Karpas-422 (cell line): ENCODE data around the gene RIPPLY2. TPM values are rescaled to one million over a fixed set of nuclear protein-coding genes. Genes with fewer than 3 reads are reported as not detected.

ENCODE experiments used
- DNase-seq: peaks from one replicate; pipeline ENCODE4 v3.0.0-alpha.2; 2015
- H2AFZ ChIP-seq: fragments of 200-600 bp; sonication (generic); 2 replicates; pipeline ENCODE4 v1.6.1; 2014; ENCODE audit warnings: antibody characterized with exemption, low read length, mixed read lengths
- H3K27ac ChIP-seq: fragments of 200-600 bp; sonication (generic); 2 replicates; pipeline ENCODE4 v1.5.1; 2014; ENCODE audit warnings: mild to moderate bottlenecking, low read length, moderate library complexity
- H3K27me3 ChIP-seq: fragments of 200-600 bp; sonication (generic); 2 replicates; pipeline ENCODE4 v1.6.1; 2014; ENCODE audit warnings: low read length, mixed read lengths
- H3K36me3 ChIP-seq: fragments of 200-600 bp; sonication (generic); 2 replicates; pipeline ENCODE4 v1.6.1; 2014; ENCODE audit warnings: low read length, mixed read lengths; ENCODE audit not compliant: insufficient read depth
- H3K4me1 ChIP-seq: fragments of 200-600 bp; sonication (generic); 2 replicates; pipeline ENCODE4 v1.6.1; 2014; ENCODE audit warnings: mild to moderate bottlenecking, low read length, mixed read lengths
- H3K4me2 ChIP-seq: fragments of 200-600 bp; sonication (generic); 2 replicates; pipeline ENCODE4 v1.6.1; 2014; ENCODE audit warnings: low read length, low read depth, mild to moderate bottlenecking; ENCODE audit not compliant: poor library complexity, severe bottlenecking
- H3K4me3 ChIP-seq: fragments of 200-600 bp; sonication (generic); 2 replicates; pipeline ENCODE4 v1.5.1; 2014; ENCODE audit warnings: mild to moderate bottlenecking, antibody characterized with exemption, low read length, mixed read lengths
- H3K79me2 ChIP-seq: fragments of 200-600 bp; sonication (generic); 2 replicates; pipeline ENCODE4 v1.6.1; 2014; ENCODE audit warnings: mild to moderate bottlenecking, low read length, mixed read lengths
- H3K9ac ChIP-seq: fragments of 200-600 bp; sonication (generic); 2 replicates; pipeline ENCODE4 v1.6.0; 2014; ENCODE audit warnings: low read length
- H3K9me2 ChIP-seq: fragments of 200-600 bp; sonication (generic), shearing (Covaris generic); replicated peaks from 2 replicates; pipeline ENCODE4 v1.6.0; 2014; ENCODE audit warnings: mild to moderate bottlenecking, low read length, moderate library complexity; ENCODE audit not compliant: insufficient read depth
- H3K9me3 ChIP-seq: fragments of 300-700, 200-600 bp; sonication (generic); 2 replicates; pipeline ENCODE4 v1.6.1; 2014; ENCODE audit warnings: low read length, mixed read lengths
- H4K20me1 ChIP-seq: fragments of 200-600 bp; sonication (generic); 2 replicates; pipeline ENCODE4 v1.6.1; 2014; ENCODE audit warnings: mild to moderate bottlenecking, antibody characterized with exemption, low read length, low read depth; ENCODE audit not compliant: insufficient read depth
- total RNA-seq: library from RNA; depleted of rRNA; stranded (reverse); fragments of >200 nt; shearing (Covaris generic); gene quantifications from 2 replicates; pipeline ENCODE4 v1.2.3, GENCODE V29; 2014; ENCODE audit warnings: low replicate concordance

The RIPPLY2 gene
- total RNA-seq, 1 experiment from 2014 or later: not detected

DNA sequence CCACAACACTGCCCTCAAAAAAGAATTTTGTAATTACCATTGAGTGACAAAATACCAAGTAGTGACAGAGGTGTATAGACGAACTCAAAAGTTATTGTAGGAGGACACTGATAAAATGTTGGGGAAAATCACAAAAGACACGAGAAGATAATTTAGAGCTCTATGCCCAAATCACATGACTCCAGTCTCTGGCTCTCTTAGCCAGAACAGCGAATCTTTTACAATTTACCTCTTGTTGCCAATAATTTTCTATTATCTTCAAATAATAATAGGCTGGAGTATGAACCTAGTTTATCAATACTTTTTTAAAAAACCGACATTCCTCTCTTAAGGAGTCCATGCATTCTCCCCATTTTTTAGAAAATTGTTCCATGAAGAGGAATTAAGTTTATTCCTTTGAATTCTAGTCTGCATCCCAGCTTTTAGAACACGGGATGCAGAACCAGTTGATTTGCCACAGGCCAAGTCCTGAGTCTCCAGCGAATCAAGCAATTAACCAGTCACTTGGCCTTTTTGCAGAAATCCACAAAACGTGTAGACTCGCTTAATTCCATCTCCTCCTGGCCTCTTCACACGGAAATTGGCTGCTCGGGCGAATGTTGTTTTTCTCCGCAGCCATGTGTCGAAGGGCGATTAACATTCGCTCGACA, 507 bp upstream of the RIPPLY2 start:
- no peak for DNase-seq
- H4K20me1 ChIP-seq: no peaks in the 10 kb centered on the region
- H3K4me2 ChIP-seq: no peak overlapping the region
- H3K9ac ChIP-seq: no peak overlapping the region
- no peak overlapping the region for H2AFZ ChIP-seq
- H3K4me1 ChIP-seq: no peaks in the 10 kb centered on the region
- no peaks in the 10 kb centered on the region for H3K36me3 ChIP-seq
- H3K79me2 ChIP-seq: no peaks in the 10 kb centered on the region
- H3K27me3 ChIP-seq: no peaks in the 10 kb centered on the region
- H3K9me3 ChIP-seq: no peaks in the 10 kb centered on the region
- H3K27ac ChIP-seq: no peak overlapping the region
- H3K4me3 ChIP-seq: no peak overlapping the region
- H3K9me2 ChIP-seq: no peaks in the 10 kb centered on the region

DNA sequence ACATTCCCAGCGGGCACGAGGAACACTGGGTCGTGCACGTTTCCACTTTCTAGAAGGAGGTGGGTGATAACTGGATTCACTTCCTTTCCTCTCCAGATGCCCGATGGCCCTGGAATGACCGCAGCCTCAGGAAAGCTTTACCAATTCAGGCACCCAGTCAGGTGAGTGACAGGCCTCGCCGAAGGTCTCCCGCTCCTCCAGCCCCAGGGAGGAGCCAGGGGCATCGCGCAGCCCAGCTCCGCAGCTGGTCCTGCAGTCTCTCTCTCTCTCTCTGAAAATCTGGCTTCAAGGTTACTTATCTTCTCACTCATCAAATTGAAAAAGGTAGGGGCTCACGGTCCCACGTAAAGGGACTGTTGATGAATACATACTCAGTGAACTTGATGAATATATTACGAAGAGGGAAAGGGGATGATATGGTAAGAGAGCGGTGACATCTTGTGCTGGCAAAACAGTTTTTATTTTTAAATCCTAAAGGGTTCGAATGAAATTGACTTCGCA, 891 bp downstream of the RIPPLY2 start:
- no peaks in the 10 kb centered on the region for H3K27me3 ChIP-seq

DNA sequence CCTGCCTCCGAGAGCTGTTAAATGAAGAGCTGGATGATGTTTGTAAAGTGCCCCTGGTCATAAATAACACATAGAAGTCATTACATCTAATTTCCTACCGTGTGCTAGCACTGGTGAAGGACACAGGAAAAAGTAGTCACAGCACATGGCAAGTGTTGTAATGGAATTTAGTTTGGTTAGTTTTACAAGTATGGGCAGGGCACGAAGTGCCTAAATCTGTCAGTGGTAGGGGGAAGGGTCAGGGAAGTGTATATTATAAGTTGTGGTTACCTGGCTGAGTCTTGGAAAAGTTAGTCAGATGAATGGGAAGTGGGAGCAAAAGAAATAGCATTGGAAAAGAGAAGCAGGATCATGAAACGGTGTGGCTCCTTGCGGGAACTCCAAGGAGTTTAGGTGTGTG, 1.6 kb downstream of the RIPPLY2 start:
- Histone ChIP-seq H4K20me1 (peaks cover under 1% of the 10 kb centered on the region; the same call in 1 of the 2 replicates), H3K4me1 (peaks cover 14% of the 10 kb centered on the region), H3K27me3 (no peaks in the 10 kb centered on the region), H3K4me2 (no peak overlapping the region), H3K36me3 (no peaks in the 10 kb centered on the region), H2AFZ (no peak overlapping the region), H3K9me3 (no peaks in the 10 kb centered on the region), H3K79me2 (peaks cover 3% of the 10 kb centered on the region), H3K27ac (no peak overlapping the region), H3K9ac (no peak overlapping the region), H3K4me3 (no peak overlapping the region), H3K9me2 (no peaks in the 10 kb centered on the region)
- no peak for DNase-seq

More for the DNA sequence above, 891 bp downstream of the RIPPLY2 start:
- Histone ChIP-seq H3K36me3 (no peaks in the 10 kb centered on the region), H3K9ac (no peak overlapping the region), H3K9me3 (no peaks in the 10 kb centered on the region), H4K20me1 (no peaks in the 10 kb centered on the region), H3K27ac (no peak overlapping the region), H3K4me3 (no peak overlapping the region), H3K4me1 (peaks cover 12% of the 10 kb centered on the region), H3K79me2 (no peaks in the 10 kb centered on the region), H3K9me2 (no peaks in the 10 kb centered on the region), H2AFZ (no peak overlapping the region), H3K4me2 (no peak overlapping the region)
- no peak for DNase-seq

DNA sequence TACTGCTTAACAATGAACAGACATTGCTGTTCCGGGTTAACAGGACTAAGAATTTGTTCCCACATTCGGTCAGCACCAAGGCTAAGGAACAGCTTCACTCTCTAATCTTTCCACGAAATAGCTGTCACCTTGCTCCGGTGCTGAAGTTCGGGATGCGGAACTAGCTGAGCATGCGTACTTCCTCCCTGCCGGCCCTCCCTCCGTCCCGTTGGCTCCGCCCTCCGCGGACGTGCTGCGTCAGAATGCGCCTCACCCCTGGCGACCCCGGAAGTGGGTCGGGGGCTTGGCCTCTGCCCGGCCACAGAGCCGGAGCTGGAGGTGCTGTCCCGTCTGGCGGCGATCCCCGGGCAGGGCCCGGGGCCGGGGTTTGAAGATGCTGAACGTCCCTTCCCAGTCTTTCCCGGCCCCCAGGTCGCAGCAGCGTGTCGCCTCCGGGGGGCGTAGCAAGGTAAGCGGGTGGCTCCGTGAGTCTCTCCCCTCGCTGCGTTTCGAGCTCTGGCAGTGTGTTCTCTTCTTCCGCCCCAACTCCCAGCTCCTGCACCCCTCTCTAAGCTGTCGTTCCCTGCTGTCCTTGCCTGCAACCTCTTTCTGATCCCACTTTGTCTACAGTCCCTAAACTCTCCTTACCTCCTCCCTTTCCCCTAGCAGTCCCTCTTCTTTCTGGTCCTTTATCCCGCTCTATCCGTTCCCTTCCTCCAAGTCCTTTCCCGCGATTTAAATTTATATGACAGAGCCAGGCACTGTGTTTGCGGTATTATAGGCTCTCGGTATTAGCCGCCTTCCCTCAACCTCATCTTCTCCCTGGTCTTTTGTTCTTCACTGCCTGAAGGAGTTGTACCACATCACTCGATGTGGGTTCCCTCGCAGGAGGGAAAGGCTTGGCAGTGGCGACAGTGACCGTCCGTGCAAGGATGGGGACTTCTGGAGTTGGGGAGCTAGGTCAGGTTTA, 6.5 kb downstream of the RIPPLY2 start, which contains the start of gene CYB5R4:
TSS of gene CYB5R4 (plus strand) at position 280 of the 949 bp plus-strand sequence. CDS start at position 374, 94 bp downstream.
- Histone ChIP-seq H3K4me1 (peaks cover 36% of the 10 kb centered on the region), H4K20me1 (peaks cover 10% of the 10 kb centered on the region; the same call in 1 of the 2 replicates), H3K27ac (peak within 1 kb of the TSS; percentile 50), H3K4me2 (peak within 1 kb of the TSS; percentile 83), H3K4me3 (peak within 1 kb of the TSS; percentile 98), H3K9me3 (no peaks in the 10 kb centered on the region), H2AFZ (peak within 1 kb of the TSS; percentile 69), H3K9me2 (no peaks in the 10 kb centered on the region), H3K79me2 (peaks cover 52% of the 10 kb centered on the region), H3K36me3 (peaks cover 11% of the 10 kb centered on the region), H3K9ac (peak within 1 kb of the TSS; percentile 95), H3K27me3 (no peaks in the 10 kb centered on the region)
- DNase-seq: peak; percentile 98

DNA sequence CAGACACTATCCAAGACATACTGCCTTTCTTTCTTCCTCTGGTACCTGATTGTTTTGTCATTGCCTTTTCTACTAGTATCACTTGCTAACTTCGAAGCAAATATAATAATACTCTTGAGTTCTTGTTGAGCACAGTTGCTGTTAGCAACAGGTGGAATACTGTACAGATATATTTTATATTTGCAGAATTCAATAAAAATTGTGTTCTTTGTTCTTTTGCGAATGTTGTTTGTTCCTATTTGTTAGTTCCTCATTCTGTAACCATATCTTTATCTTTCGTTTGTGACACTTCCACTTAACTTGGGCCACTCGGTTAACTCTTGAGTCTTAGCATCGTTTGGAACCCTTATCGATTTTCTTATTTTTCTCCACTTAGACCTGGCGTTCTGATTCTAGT, 7.2 kb downstream of the RIPPLY2 start:
- Histone ChIP-seq H3K27me3 (no peaks in the 10 kb centered on the region), H3K9ac (peak overlapping the region; percentile 95), H3K4me2 (peak overlapping the region; percentile 83), H2AFZ (no peak overlapping the region), H3K27ac (peak overlapping the region; percentile 50), H3K9me2 (no peaks in the 10 kb centered on the region), H3K36me3 (peaks cover 18% of the 10 kb centered on the region), H3K4me1 (peaks cover 36% of the 10 kb centered on the region), H3K9me3 (no peaks in the 10 kb centered on the region), H3K79me2 (peaks cover 59% of the 10 kb centered on the region), H3K4me3 (peak overlapping the region; percentile 98), H4K20me1 (peaks cover 10% of the 10 kb centered on the region; the same call in 1 of the 2 replicates)
- peak; percentile 58 for DNase-seq

DNA sequence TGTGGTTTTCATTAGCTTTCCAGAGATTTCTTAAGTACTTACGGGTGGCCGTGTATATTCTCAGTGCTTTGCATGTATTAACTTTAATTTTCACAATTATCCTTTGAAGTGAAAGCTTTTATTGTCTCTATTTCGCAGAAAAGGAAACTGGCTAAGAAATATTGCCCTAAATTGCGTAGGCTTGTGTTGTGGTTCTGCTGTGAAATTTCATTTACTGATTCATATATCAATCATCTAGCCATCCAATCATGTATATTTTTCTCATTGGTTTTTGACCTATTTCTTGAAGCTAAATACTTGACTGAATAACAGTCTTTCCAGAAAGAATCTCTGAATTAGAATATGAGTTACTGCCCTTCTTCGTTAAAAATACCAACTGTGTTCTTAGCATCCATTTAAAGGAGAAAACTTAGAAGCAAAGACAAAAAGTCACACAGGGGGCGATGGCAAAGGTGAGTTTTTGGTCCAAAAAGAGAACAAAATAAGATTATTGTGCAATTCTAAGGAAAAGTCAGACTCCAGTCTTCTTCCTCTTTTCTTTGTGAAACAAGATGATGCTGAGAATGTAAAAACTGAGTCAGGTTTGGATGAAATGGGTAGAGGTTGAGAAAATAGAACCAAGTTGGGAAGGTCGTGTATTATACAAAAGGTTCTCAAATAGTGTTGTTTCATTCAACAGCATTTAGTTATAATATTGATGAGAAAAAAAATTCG, 7.8 kb downstream of the RIPPLY2 start:
- Histone ChIP-seq H3K4me3 (peak overlapping the region; percentile 98), H3K27ac (peak overlapping the region; percentile 50), H3K9ac (peak overlapping the region; percentile 95)

DNA sequence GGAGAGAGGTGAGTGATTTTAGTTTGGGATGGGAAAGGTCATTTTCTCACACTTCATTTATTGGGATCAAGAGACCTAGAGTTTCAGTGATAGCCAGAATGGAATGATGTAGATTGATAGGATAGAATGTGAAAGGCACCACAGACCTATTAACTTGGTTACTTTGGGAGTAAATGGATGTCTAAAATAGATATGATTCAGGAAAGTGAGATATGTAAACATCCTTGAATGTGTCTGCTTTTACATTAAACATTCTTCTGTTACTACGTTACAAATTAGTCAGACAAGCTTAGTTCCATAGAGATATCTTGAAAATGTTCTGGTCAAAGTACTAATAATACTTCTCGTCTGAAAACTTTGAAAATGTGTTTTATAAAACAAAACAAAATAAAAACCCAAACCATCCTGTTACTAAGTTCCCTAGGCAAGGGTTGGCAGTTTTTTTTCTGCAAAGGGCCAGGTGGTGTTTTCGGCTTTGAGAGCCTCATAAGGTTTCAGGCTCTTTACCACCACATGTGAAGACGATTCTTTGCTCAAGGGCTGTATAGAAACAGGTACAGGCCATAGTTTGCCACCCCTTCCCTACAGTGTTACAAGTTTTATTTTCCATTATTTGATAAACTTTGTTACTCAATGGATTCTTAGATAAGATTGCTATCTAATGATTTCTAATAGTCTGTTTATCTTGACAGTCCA, 9.8 kb downstream of the RIPPLY2 start:
- peaks cover 43% of the 10 kb centered on the region for H3K36me3 ChIP-seq
- H3K9me3 ChIP-seq: peaks cover 5% of the 10 kb centered on the region
- H3K4me3 ChIP-seq: no peak overlapping the region
- H3K9ac ChIP-seq: no peak overlapping the region
- no peak for DNase-seq
- peaks cover 35% of the 10 kb centered on the region for H3K4me1 ChIP-seq
- H3K9me2 ChIP-seq: no peaks in the 10 kb centered on the region
- H3K79me2 ChIP-seq: peaks cover 85% of the 10 kb centered on the region
- peaks cover 10% of the 10 kb centered on the region; the same call in 1 of the 2 replicates for H4K20me1 ChIP-seq
- no peak overlapping the region for H2AFZ ChIP-seq
- H3K4me2 ChIP-seq: peak overlapping the region; percentile 83
- H3K27me3 ChIP-seq: no peaks in the 10 kb centered on the region
- H3K27ac ChIP-seq: no peak overlapping the region

More for the DNA sequence above, 7.8 kb downstream of the RIPPLY2 start:
- no peaks in the 10 kb centered on the region for H3K9me2 ChIP-seq
- H3K4me1 ChIP-seq: peaks cover 36% of the 10 kb centered on the region
- peaks cover 23% of the 10 kb centered on the region for H3K36me3 ChIP-seq
- H2AFZ ChIP-seq: no peak overlapping the region
- peaks cover 10% of the 10 kb centered on the region; the same call in 1 of the 2 replicates for H4K20me1 ChIP-seq
- peak overlapping the region; percentile 83 for H3K4me2 ChIP-seq
- DNase-seq: peak; percentile 66
- no peaks in the 10 kb centered on the region for H3K27me3 ChIP-seq
- peaks cover 65% of the 10 kb centered on the region for H3K79me2 ChIP-seq
- H3K9me3 ChIP-seq: no peaks in the 10 kb centered on the region
